AG09309 (cell line): ENCODE results near the gene MACROD1.

Experiments used
- DNase-seq: peaks from one replicate; pipeline ENCODE4 v3.0.0-alpha.2; 2010; ENCODE audit warnings: low read depth
- H3K4me3 ChIP-seq: 2 replicates; pipeline ENCODE4 v1.5.1; 2011; ENCODE audit warnings: mild to moderate bottlenecking, low read depth, low read length, moderate library complexity; ENCODE audit not compliant: control insufficient read depth
- CTCF ChIP-seq: IDR thresholded peaks from 2 replicates; pipeline ENCODE4 v1.5.1; 2011; ENCODE audit warnings: mild to moderate bottlenecking, low read depth, low read length, inconsistent platforms; ENCODE audit not compliant: insufficient read depth, control insufficient read depth; ENCODE audit errors: missing control alignments

The MACROD1 gene

GRCh38 chr11:64062185-64063039 lies 103.5 kb downstream of the MACROD1 start:
- no peak for TF ChIP-seq CTCF

GRCh38 chr11:64060861-64061444 lies 105.0 kb downstream of the MACROD1 start:
- no peak for DNase-seq

More at GRCh38 chr11:64062185-64063039, 103.5 kb downstream of the MACROD1 start:
- H3K4me3 ChIP-seq = no peak overlapping the region
- DNase-seq = no peak

GRCh38 chr11:64060263-64060860 lies 105.6 kb downstream of the MACROD1 start:
- no peak for TF ChIP-seq CTCF
- H3K4me3 ChIP-seq = peak overlapping the region; percentile 17; the same call in 1 of the 2 replicates
- no peak for DNase-seq

More at GRCh38 chr11:64060861-64061444, 105.0 kb downstream of the MACROD1 start:
- H3K4me3 ChIP-seq = peak overlapping the region; percentile 32
- no peak for TF ChIP-seq CTCF

GRCh38 chr11:64059339-64060140 lies 106.4 kb downstream of the MACROD1 start:
- TF ChIP-seq CTCF = no peak
- H3K4me3 ChIP-seq = no peak overlapping the region
- DNase-seq = no peak

GRCh38 chr11:64058494-64058893 lies 107.4 kb downstream of the MACROD1 start:
- no peak for TF ChIP-seq CTCF
- DNase-seq = no peak

GRCh38 chr11:64057890-64058289 lies 108.0 kb downstream of the MACROD1 start:
- DNase-seq = no peak
- no peak overlapping the region for H3K4me3 ChIP-seq
- TF ChIP-seq CTCF = no peak

More at GRCh38 chr11:64058494-64058893, 107.4 kb downstream of the MACROD1 start:
- H3K4me3 ChIP-seq = no peak overlapping the region
